ENCODE results near the gene IL24. TPM values are rescaled to one million over a fixed set of nuclear protein-coding genes. Genes with fewer than 3 reads are reported as not detected.
A peak's percentile ranks its signal among the peaks of the same experiment; 100 is the strongest.

The IL24 gene
- polyA plus RNA-seq, 1 of the 3 experiments (the other 2 are of a cell fraction): 0.03 TPM

- Histone ChIP-seq H3K4me2 (no peak overlapping the region), H3K9me2 (no peaks in the 10 kb centered on the region), H2AFZ (ENCODE audit: low read depth) (no peak overlapping the region), H3K27ac (ENCODE audit: low read depth in 2 of 2, low read length in 1 of 2) (no peak overlapping the region), H3K36me3 (replicated peaks in 1 of 2; ENCODE audit: control insufficient read depth in 1 of 2, insufficient read depth in 2 of 2, low read length in 1 of 2) (no peaks in the 10 kb centered on the region), H3K79me2 (ENCODE audit: insufficient read depth) (no peaks in the 10 kb centered on the region), H3K4me1 (ENCODE audit: control insufficient read depth in 1 of 2, insufficient read depth in 2 of 2, low read depth in 1 of 2, low read length in 1 of 2) (peaks cover 0 to 10% of the 10 kb centered on the region in 2 experiments; a peak in 1 of 4 replicates), H3F3A (replicated peaks; ENCODE audit: insufficient read depth) (no peaks in the 10 kb centered on the region), H3K4me3 (ENCODE audit: low read depth in 2 of 2, low read length in 1 of 2) (no peak overlapping the region; a peak in 1 of 4 replicates), H4K20me1 (ENCODE audit: insufficient read depth) (no peaks in the 10 kb centered on the region), H3K27me3 (ENCODE audit: insufficient read depth) (peaks cover 43% of the 10 kb centered on the region), H3K9me3 (no peaks in the 10 kb centered on the region), H3K9ac (no peak overlapping the region)
- peak; percentile 81 for DNase-seq
- CTCF ChIA-PET: interaction anchor here (0.5 to 9.4 kb wide), 78 partner anchors 10 to 884 kb away, joined by 3 to 380 read pairs (median 6); partner anchors contain the start of genes DYRK3, FCMR, IL10 and IL20
- TF ChIP-seq NRF1 (IDR thresholded peaks at IDR 0.05; ENCODE audit: low read depth, low read length): no peak
- peak; percentile 81 for TF ChIP-seq CTCF (IDR thresholded peaks at IDR 0.05)
- no peak for TF ChIP-seq EP300 (IDR thresholded peaks at IDR 0.05; ENCODE audit: borderline replicate concordance in 1 of 2, low read depth in 1 of 2, low read length in 1 of 2)
- TF ChIP-seq RAD21 (IDR thresholded peaks at IDR 0.05; ENCODE audit: low read length): peak; percentile 92
- TF ChIP-seq MXI1 (IDR thresholded peaks at IDR 0.05; ENCODE audit: low read depth, low read length): 0 out of 2 replicates have a peak, but pooled peaks have one; percentile 38
- peak; percentile 52; the same call in 1 of the 2 replicates for TF ChIP-seq RCOR1 (IDR thresholded peaks at IDR 0.05; ENCODE audit: low read length)
- TF ChIP-seq GATA2 (CRISPR knock-in tag; IDR thresholded peaks at IDR 0.05): no peak
- peak; percentile 95 for TF ChIP-seq SMC3 (IDR thresholded peaks at IDR 0.05; ENCODE audit: low read depth, low read length)
- TF ChIP-seq SIN3A (IDR thresholded peaks at IDR 0.05; ENCODE audit: borderline replicate concordance, low read depth, low read length): no peak
- no peak for TF ChIP-seq IRF3 (IDR thresholded peaks at IDR 0.05; ENCODE audit: low read depth, low read length)
- TF ChIP-seq RFX5 (IDR thresholded peaks at IDR 0.05; ENCODE audit: low read length): no peak
- no peak for TF ChIP-seq USF2 (IDR thresholded peaks at IDR 0.05; ENCODE audit: borderline replicate concordance, low read depth, low read length)
- no peak for TF ChIP-seq RXRA (IDR thresholded peaks at IDR 0.05; ENCODE audit: borderline replicate concordance, low read depth)
- TF ChIP-seq JUND (IDR thresholded peaks at IDR 0.05): no peak
- TF ChIP-seq PBX3 (IDR thresholded peaks at IDR 0.05): no peak
- no peak for TF ChIP-seq ELF1 (IDR thresholded peaks at IDR 0.05)
- 22% methylated on average over 7 of the region's 7 CpGs for WGBS (ENCODE audit: low lambda C conversion rate)
- POLR2A ChIA-PET: no interaction called here
These were observed 15.3 kb downstream of the IL24 start for GRCh38 chr1:206912445-206913095.

Measured in SK-N-SH (cell line).